SW480 (cell line): ENCODE results near the gene ZNF534.
"Not testable (repeated sequence)": the region's sequence is repeated elsewhere in the genome, so short reads cannot be mapped to it uniquely, and the experiment has no call there.

Experiments
- DNase-seq: peaks from one replicate; pipeline ENCODE4 v3.0.0-alpha.2; 2016; ENCODE audit warnings: low spot score

Gene ZNF534

DNA sequence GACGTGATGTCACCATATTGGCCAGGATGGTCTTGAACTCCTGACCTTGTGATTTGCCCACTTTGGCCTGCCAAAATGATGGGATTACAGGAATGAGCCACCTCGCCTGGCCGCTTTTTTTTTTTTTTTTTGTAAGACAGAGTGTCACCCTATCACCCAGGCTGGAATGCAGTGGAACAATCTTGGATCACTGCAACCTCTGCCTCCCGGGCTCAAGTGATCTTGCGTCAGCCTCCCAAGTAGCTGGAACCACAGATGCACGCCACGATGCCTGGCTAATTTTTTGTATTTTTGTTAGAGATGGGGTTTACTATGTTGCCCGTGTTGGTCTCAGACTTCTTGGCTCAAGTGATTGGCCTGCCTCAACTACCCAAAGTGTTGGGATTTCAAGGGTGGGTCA is 69.6 kb downstream of the ZNF534 start:
- DNase-seq, result no peak

DNA sequence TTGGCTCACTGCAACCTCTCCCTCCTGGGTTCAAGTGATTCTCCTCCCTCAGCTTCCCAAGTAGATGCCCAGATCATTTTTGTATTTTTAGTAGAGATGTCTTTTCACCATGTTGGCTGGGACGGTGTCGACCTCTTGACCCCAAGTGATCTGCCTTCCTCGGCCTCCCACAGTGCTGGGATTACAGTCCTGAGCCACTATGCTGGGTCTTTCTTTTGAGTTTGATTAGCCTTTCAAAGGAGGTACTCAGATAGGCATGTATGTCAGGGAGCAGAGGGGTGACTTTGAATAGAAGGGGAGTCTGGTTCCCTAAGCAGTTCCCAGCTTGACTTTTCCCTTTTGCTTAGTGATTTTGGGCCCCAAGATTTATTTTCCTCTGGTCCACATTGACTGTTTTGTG is 71.5 kb downstream of the ZNF534 start:
- DNase-seq, result not testable (repeated sequence)

DNA sequence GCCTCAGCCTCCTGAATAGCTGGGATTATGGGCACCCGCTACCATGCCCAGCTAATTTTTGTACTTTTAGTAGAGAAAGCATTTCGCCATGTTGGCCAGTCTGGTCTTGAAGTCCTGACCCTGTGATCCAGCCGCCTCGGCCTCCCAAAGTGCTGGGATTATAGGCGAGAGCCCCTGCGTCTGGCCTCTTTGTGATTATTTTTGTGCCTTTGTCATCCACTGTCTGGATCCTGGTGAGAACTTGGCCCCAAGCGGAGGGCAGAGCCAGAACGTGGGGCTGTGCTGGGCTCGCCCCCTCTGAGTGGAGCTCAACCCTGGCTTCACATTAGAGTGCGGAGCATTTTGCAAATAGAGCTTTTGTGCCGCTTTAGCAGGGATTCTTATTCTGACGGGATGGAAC is 72.0 kb downstream of the ZNF534 start:
- not testable (repeated sequence) for DNase-seq
